ENCODE measurements around the gene MND1. TPM values are rescaled to one million over a fixed set of nuclear protein-coding genes. Genes with fewer than 3 reads are reported as not detected.

Gene MND1
- total RNA-seq, 1 donor from 2014 or later = 74.6 TPM

DNA sequence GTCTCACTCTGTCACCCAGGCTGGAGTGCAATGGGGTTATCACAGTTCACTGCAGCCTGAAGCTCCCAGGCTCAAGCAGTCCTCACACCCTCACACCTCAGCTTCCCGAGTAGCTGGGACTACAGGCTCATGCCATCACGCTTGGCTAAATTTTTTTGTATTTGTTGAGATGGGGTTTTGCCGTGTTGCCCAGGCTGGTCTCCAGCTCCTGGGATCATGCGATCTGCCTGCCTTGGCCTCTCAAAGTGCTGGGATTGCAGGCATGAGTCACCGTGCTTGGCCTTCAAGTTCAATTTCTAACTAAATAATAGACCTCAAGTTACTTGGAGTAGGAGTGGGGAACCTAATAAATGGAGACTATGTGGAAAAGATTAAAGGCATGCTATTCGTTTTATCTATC is 48.9 kb downstream of the MND1 start:
- Mint-ChIP-seq H3K9me3 (no peaks in the 10 kb centered on the region), H3K4me1 (no peaks in the 10 kb centered on the region), H3K36me3 (peaks cover 8% of the 10 kb centered on the region), H3K27me3 (ENCODE audit: insufficient read depth, low read depth) (no peaks in the 10 kb centered on the region), H3K27ac (no peak overlapping the region), H3K4me3 (no peak overlapping the region)
- no peak for TF ChIP-seq EZH2phosphoT487 (IDR thresholded peaks at IDR 0.05)
- TF ChIP-seq, protein P1, sequence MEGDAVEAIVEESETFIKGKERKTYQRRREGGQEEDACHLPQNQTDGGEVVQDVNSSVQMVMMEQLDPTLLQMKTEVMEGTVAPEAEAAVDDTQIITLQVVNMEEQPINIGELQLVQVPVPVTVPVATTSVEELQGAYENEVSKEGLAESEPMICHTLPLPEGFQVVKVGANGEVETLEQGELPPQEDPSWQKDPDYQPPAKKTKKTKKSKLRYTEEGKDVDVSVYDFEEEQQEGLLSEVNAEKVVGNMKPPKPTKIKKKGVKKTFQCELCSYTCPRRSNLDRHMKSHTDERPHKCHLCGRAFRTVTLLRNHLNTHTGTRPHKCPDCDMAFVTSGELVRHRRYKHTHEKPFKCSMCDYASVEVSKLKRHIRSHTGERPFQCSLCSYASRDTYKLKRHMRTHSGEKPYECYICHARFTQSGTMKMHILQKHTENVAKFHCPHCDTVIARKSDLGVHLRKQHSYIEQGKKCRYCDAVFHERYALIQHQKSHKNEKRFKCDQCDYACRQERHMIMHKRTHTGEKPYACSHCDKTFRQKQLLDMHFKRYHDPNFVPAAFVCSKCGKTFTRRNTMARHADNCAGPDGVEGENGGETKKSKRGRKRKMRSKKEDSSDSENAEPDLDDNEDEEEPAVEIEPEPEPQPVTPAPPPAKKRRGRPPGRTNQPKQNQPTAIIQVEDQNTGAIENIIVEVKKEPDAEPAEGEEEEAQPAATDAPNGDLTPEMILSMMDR (IDR thresholded peaks at IDR 0.05) = no peak
- TF ChIP-seq EZH2 (IDR thresholded peaks at IDR 0.05) = no peak
- Histone ChIP-seq H3K79me2 (ENCODE audit: low read depth) (no peaks in the 10 kb centered on the region), H4K20me1 (ENCODE audit: low read depth) (no peaks in the 10 kb centered on the region), H3K27me3 (no peaks in the 10 kb centered on the region), H3K9ac (no peak overlapping the region), H2AFZ (replicated peaks) (no peak overlapping the region), H3K4me3 (no peak overlapping the region), H3K9me3 (ENCODE audit: low read depth) (no peaks in the 10 kb centered on the region), H3F3A (ENCODE audit: low read depth) (no peaks in the 10 kb centered on the region), H3K27ac (no peak overlapping the region), H3K4me1 (no peaks in the 10 kb centered on the region), H3K4me2 (no peak overlapping the region), H3K36me3 (no peaks in the 10 kb centered on the region)
- DNase-seq (ENCODE audit: low spot score) = no peak

GRCh38 chr4:153394945-153395344 is 50.5 kb downstream of the MND1 start:
- Histone ChIP-seq H4K20me1 (ENCODE audit: low read depth) (no peaks in the 10 kb centered on the region), H3K36me3 (no peaks in the 10 kb centered on the region), H3K4me1 (no peaks in the 10 kb centered on the region), H3K27me3 (no peaks in the 10 kb centered on the region), H2AFZ (replicated peaks) (no peak overlapping the region), H3K9ac (no peak overlapping the region), H3K79me2 (ENCODE audit: low read depth) (no peaks in the 10 kb centered on the region), H3K4me2 (no peak overlapping the region), H3K4me3 (no peak overlapping the region), H3F3A (ENCODE audit: low read depth) (no peaks in the 10 kb centered on the region), H3K9me3 (ENCODE audit: low read depth) (no peaks in the 10 kb centered on the region), H3K27ac (no peak overlapping the region)
- Mint-ChIP-seq H3K36me3 (peaks cover 8% of the 10 kb centered on the region), H3K27me3 (ENCODE audit: insufficient read depth, low read depth) (no peaks in the 10 kb centered on the region), H3K4me3 (no peak overlapping the region), H3K9me3 (no peaks in the 10 kb centered on the region), H3K4me1 (no peaks in the 10 kb centered on the region), H3K27ac (no peak overlapping the region)
- no peak for DNase-seq (ENCODE audit: low spot score)
- no peak for TF ChIP-seq EZH2 (IDR thresholded peaks at IDR 0.05)
- no peak for TF ChIP-seq EZH2phosphoT487 (IDR thresholded peaks at IDR 0.05)
- TF ChIP-seq, protein P1 (IDR thresholded peaks at IDR 0.05) = no peak

DNA sequence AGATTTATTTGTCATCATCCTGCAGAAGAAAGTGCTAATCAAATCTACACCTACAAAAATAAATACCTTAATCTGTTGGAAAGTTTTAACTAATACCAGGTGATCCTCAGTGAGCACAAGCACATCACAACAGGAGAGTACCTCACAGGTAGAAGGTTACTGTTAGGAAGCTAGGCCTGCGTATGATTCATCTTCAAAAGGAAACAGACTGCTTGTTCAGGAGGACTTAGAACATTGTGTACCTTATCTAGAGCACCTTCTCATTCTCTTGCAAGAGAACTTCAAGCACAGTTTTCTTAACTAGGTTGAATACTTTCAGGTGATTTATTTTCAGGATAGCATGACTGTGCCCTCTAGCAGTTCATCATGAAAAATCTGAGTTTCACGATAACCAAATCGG is 54.2 kb downstream of the MND1 start:
- no peak for TF ChIP-seq EZH2phosphoT487 (IDR thresholded peaks at IDR 0.05)
- TF ChIP-seq, protein P1 (IDR thresholded peaks at IDR 0.05) = no peak
- TF ChIP-seq EZH2 (IDR thresholded peaks at IDR 0.05) = no peak
- Histone ChIP-seq H3K9me3 (ENCODE audit: low read depth) (no peaks in the 10 kb centered on the region), H3K4me3 (no peak overlapping the region), H3F3A (ENCODE audit: low read depth) (no peaks in the 10 kb centered on the region), H3K4me2 (no peak overlapping the region), H3K79me2 (ENCODE audit: low read depth) (no peaks in the 10 kb centered on the region), H3K9ac (no peak overlapping the region), H3K27me3 (no peaks in the 10 kb centered on the region), H3K36me3 (no peaks in the 10 kb centered on the region), H3K27ac (no peak overlapping the region), H3K4me1 (no peaks in the 10 kb centered on the region), H4K20me1 (ENCODE audit: low read depth) (no peaks in the 10 kb centered on the region), H2AFZ (replicated peaks) (no peak overlapping the region)
- H3K4me1 Mint-ChIP-seq = no peaks in the 10 kb centered on the region
- H3K4me3 Mint-ChIP-seq = no peak overlapping the region
- H3K27ac Mint-ChIP-seq = no peak overlapping the region
- no peaks in the 10 kb centered on the region for H3K9me3 Mint-ChIP-seq
- no peaks in the 10 kb centered on the region for H3K27me3 Mint-ChIP-seq (ENCODE audit: insufficient read depth, low read depth)
- DNase-seq (ENCODE audit: low spot score) = no peak
- peaks cover 6% of the 10 kb centered on the region for H3K36me3 Mint-ChIP-seq

All from neural progenitor cell (in vitro differentiated cells).